RCC 7860 (cell line): ENCODE results near the gene SDC3.
A peak's percentile ranks its signal among the peaks of the same experiment; 100 is the strongest.

Experiments
- DNase-seq: peaks from one replicate; pipeline ENCODE4 v3.0.0-alpha.2; 2015; ENCODE audit warnings: low spot score
- FAIRE-seq: peaks from 2 replicates; lab custom pipeline; 2012; peaks lifted over from hg19 to GRCh38; lab: Jason Lieb, UNC

Gene SDC3

GRCh38 chr1:30929135-30929889, 20.8 kb upstream of the SDC3 start:
- DNase-seq (peak; percentile 21), FAIRE-seq (no peak)

- DNase-seq (no peak), FAIRE-seq (no peak)
These were observed 20.2 kb upstream of the SDC3 start for GRCh38 chr1:30928789-30929134.

GRCh38 chr1:30928171-30928570, 19.6 kb upstream of the SDC3 start:
- DNase-seq = no peak
- FAIRE-seq = no peak

GRCh38 chr1:30927448-30927847, 18.9 kb upstream of the SDC3 start:
- no peak for FAIRE-seq
- DNase-seq = no peak

GRCh38 chr1:30923597-30923996, 15.0 kb upstream of the SDC3 start:
- peak; percentile 74 for FAIRE-seq

GRCh38 chr1:30920827-30921226, 12.3 kb upstream of the SDC3 start:
- DNase-seq = no peak
- no peak for FAIRE-seq

More at GRCh38 chr1:30923597-30923996, 15.0 kb upstream of the SDC3 start:
- DNase-seq = peak; percentile 39

- FAIRE-seq = peak; percentile 18
These were observed 10.7 kb upstream of the SDC3 start for GRCh38 chr1:30919025-30919881.

GRCh38 chr1:30916296-30916695, 7.7 kb upstream of the SDC3 start:
- DNase-seq = no peak
- FAIRE-seq = no peak

More at GRCh38 chr1:30919025-30919881, 10.7 kb upstream of the SDC3 start:
- peak; percentile 58 for DNase-seq

- DNase-seq (no peak), FAIRE-seq (no peak)
These were observed 7.1 kb upstream of the SDC3 start for GRCh38 chr1:30915491-30916230.

- no peak for FAIRE-seq
- no peak for DNase-seq
These were observed 6.4 kb upstream of the SDC3 start for GRCh38 chr1:30914931-30915330.

- DNase-seq = no peak
- FAIRE-seq = no peak
These were observed 6.0 kb upstream of the SDC3 start for GRCh38 chr1:30914587-30914922.

GRCh38 chr1:30912913-30913652, 4.5 kb upstream of the SDC3 start:
- FAIRE-seq = no peak

GRCh38 chr1:30912224-30912623, 3.7 kb upstream of the SDC3 start:
- DNase-seq (no peak), FAIRE-seq (no peak)

More at GRCh38 chr1:30912913-30913652, 4.5 kb upstream of the SDC3 start:
- no peak for DNase-seq

- peak; percentile 67 for DNase-seq
- FAIRE-seq = no peak
These were observed 2.7 kb upstream of the SDC3 start for GRCh38 chr1:30911059-30911954.

GRCh38 chr1:30909365-30910068, 959 bp upstream of the SDC3 start:
- FAIRE-seq = no peak
- DNase-seq = no peak

- FAIRE-seq (no peak), DNase-seq (no peak)
These were observed 252 bp downstream of the SDC3 start for GRCh38 chr1:30908316-30908695.

GRCh38 chr1:30907481-30908315, 860 bp downstream of the SDC3 start:
- no peak for FAIRE-seq
- no peak for DNase-seq
